Spleen (tissue), 11 donors: Measurements from ENCODE around the gene SFXN5. TPM values are rescaled to one million over a fixed set of nuclear protein-coding genes. Genes with fewer than 3 reads are reported as not detected.

ENCODE experiments used
- DNase-seq: peaks from one replicate; pipeline ENCODE4 v3.0.0-alpha.2; 2020
- H3K27ac ChIP-seq, 8 donors: fragments of 200-600 bp; sonication (generic) in 7 of 8; 1 replicate in 4 of 8; 2 replicates in 4 of 8; pipeline versions ENCODE4 v1.5.0 to v1.8.0; 2016 to 2021; ENCODE audit warnings: inconsistent platforms in 4 of 8, mild to moderate bottlenecking in 4 of 8, moderate library complexity in 1 of 8
- H3K27me3 ChIP-seq, 7 donors: fragments of 200-600 bp; sonication (generic) in 6 of 7; replicated peaks in 1 of 7; 1 replicate in 4 of 7; 2 replicates in 3 of 7; pipeline versions ENCODE4 v1.5.0 to v1.8.0; 2016 to 2021; ENCODE audit warnings: inconsistent platforms in 3 of 7, mild to moderate bottlenecking in 1 of 7
- H3K36me3 ChIP-seq, 6 donors: fragments of 200-600 bp; sonication (generic) in 5 of 6; 1 replicate in 4 of 6; 2 replicates in 2 of 6; pipeline versions ENCODE4 v1.5.0 to v1.8.0; 2016 to 2021; ENCODE audit warnings: inconsistent platforms in 2 of 6
- H3K4me1 ChIP-seq, 6 donors: fragments of 200-600 bp; sonication (generic) in 5 of 6; 1 replicate in 3 of 6; 2 replicates in 3 of 6; pipeline versions ENCODE4 v1.5.0 to v1.8.0; 2016 to 2021; ENCODE audit warnings: inconsistent platforms in 3 of 6
- H3K4me3 ChIP-seq, 8 donors: fragments of 200-600 bp; sonication (generic) in 7 of 8; 1 replicate in 4 of 8; 2 replicates in 4 of 8; pipeline versions ENCODE4 v1.5.0 to v1.8.0; 2016 to 2021; ENCODE audit warnings: inconsistent platforms in 4 of 8, mild to moderate bottlenecking in 4 of 8, moderate library complexity in 2 of 8
- H3K9me3 ChIP-seq, 8 donors: fragments of 200-600 bp; sonication (generic) in 7 of 8; 1 replicate in 4 of 8; 2 replicates in 4 of 8; pipeline versions ENCODE4 v1.5.0 to v1.8.0; 2016 to 2021; ENCODE audit warnings: inconsistent platforms in 4 of 8
- CTCF ChIP-seq, 11 experiments: fragments of 200-600 bp in 7 of 11; fragments of 450-650 bp in 4 of 11; sonication (generic) in 4 of 11; IDR thresholded peaks in 8 of 11; conservative IDR thresholded peaks in 3 of 11; 1 replicate in 7 of 11; 2 replicates in 4 of 11; pipeline versions ENCODE4 v1.4.0 to v1.8.0; 2016 to 2021; ENCODE audit warnings: antibody characterized with exemption in 11 of 11, inconsistent platforms in 4 of 11, mild to moderate bottlenecking in 1 of 11
- POLR2A ChIP-seq, 3 donors: fragments of 450-650 bp; IDR thresholded peaks; one replicate each; pipeline ENCODE4 v1.5.1; 2017; ENCODE audit warnings: antibody characterized with exemption in 3 of 3, mild to moderate bottlenecking in 1 of 3
- POLR2AphosphoS5 ChIP-seq, 3 donors: sonication (generic); formaldehyde crosslinking; IDR thresholded peaks; one replicate each; pipeline ENCODE4 v1.5.1; 2017; ENCODE audit warnings: antibody characterized with exemption in 3 of 3
- WGBS, 5 donors: extraction: QIAGEN DNeasy Blood & Tissue Kit in 3 of 5; methylation state at CpG; one replicate each; pipeline versions ENCODE4 v1.1.5 to v1.1.7; 2013 to 2018; 5-methylcytosine and 5-hydroxymethylcytosine counted together
- intact Hi-C: fragments of 100-400 bp; cut with DNase I; formaldehyde crosslinking; loops from one replicate; pipeline ENCODE4 v1.15.0; 2023; ENCODE audit warnings: low total_unique reads
- polyA plus RNA-seq, 3 donors: library from polyadenylated mRNA; stranded (reverse); fragments of 200-250 nt; gene quantifications; one replicate each; pipeline ENCODE4 v1.2.1, GENCODE V29; 2013
- total RNA-seq, 7 donors: library from RNA; depleted of rRNA in 3 of 7; stranded (reverse); fragments of >200 nt in 3 of 7; fragmentation: NEBNext Ultra II Directional in 4 of 7; extraction: Animal tissue kit (Norgen Biotek cat#: 25700) in 4 of 7; gene quantifications; one replicate each; pipeline versions ENCODE4 v1.1.0 to v1.2.1, GENCODE V29; 2016 to 2021
- donor health status: healthy with polysubstance abuse.
- donor health status: DM: no; HTN: no; CAD: no; lungs with moderate emphysema.
- donor health status: DM: no; HTN: no; CAD: no.
- donor health status: Bipolar disorder and iron deficiency.
- donor health status: healthy.
- donor health status: DM: no; HTN: no; CAD: no.
- donor health status: DM: yes; HTN: yes; CAD: no.

The SFXN5 gene
- total and polyA plus RNA-seq, 10 donors: 2.6 to 41.4 (median 22.9) TPM

GRCh38 chr2:73006969-73007710 lies 64.4 kb downstream of the SFXN5 start:
- no peak for DNase-seq
- TF ChIP-seq CTCF (IDR thresholded peaks at IDR 0.05 in 8 of 11, conservative IDR thresholded peaks at IDR 0.05 in 3 of 11): no peak
- no peak for TF ChIP-seq POLR2AphosphoS5 (IDR thresholded peaks at IDR 0.05)
- TF ChIP-seq POLR2A (IDR thresholded peaks at IDR 0.05): no peak
- H3K4me1 ChIP-seq: no peaks in the 10 kb centered on the region
- intact Hi-C loops: no loop called here
- H3K36me3 ChIP-seq: peaks cover 0 to 49% (median 5%) of the 10 kb centered on the region in 6 donors
- H3K9me3 ChIP-seq: peaks cover 0 to 8% (median 4%) of the 10 kb centered on the region in 8 donors
- 80 to 91% (median 87%) methylated on average over 14 of the region's 14 CpGs for WGBS, 5 donors
- H3K4me3 ChIP-seq: no peak overlapping the region
- H3K27me3 ChIP-seq: no peaks in the 10 kb centered on the region
- H3K27ac ChIP-seq: no peak overlapping the region

DNA sequence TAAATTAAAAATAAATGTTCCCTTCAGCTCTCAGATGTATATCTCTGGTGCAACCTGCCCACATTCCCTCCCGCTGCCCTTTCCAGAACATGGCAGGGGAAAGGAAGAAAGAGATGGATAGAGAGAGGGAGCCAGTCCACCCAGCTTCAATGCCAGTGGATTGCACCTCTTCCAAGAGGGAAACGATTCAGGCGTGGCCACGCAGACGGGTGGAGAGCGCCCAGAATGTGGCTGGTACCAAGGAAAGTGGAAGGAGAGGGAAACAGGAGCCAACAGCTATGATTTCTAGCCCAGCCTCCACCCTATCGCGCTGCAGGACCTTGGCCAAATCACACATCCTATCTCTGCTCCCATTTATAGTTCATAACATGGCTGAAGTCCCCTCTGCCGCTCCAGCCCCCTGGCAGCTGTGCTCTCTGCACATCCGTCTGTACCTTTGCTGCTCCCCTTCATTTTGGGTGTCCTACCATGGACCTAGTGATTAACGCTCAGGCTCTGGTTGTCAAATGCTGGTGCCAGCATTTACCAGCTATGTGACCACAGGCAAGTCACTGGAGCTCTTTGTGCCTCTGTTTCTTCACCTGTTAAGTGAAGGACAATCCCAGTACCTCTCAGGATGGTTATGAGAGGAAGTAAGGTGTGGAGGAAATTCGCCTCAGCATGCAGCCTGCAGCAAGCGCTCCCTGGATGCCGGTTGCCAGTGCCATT lies 66.5 kb downstream of the SFXN5 start:
- Histone ChIP-seq H3K4me3 (no peak overlapping the region), H3K27ac (no peak overlapping the region), H3K36me3 (peaks cover 0 to 62% (median 7%) of the 10 kb centered on the region in 6 donors), H3K4me1 (no peaks in the 10 kb centered on the region), H3K27me3 (no peaks in the 10 kb centered on the region), H3K9me3 (peaks cover 0 to under 1% (median under 1%) of the 10 kb centered on the region in 8 donors)
- intact Hi-C loops: no loop called here
- peak; percentile 53 for DNase-seq
- 87 to 96% (median 93%) methylated on average over 14 of the region's 14 CpGs for whole genome bisulfite sequencing, 5 donors
- no peak for TF ChIP-seq CTCF (IDR thresholded peaks at IDR 0.05 in 8 of 11, conservative IDR thresholded peaks at IDR 0.05 in 3 of 11)
- no peak for TF ChIP-seq POLR2A (IDR thresholded peaks at IDR 0.05)
- no peak for TF ChIP-seq POLR2AphosphoS5 (IDR thresholded peaks at IDR 0.05)

- no peaks in the 10 kb centered on the region for H3K27me3 ChIP-seq
- 87 to 93% (median 88%) methylated on average over 12 of the region's 12 CpGs for WGBS, 5 donors
- H3K4me3 ChIP-seq: no peak overlapping the region
- H3K36me3 ChIP-seq: peaks cover 0 to 62% (median 6%) of the 10 kb centered on the region in 6 donors
- no peaks in the 10 kb centered on the region for H3K9me3 ChIP-seq
- intact Hi-C loops: no loop called here
- TF ChIP-seq CTCF (IDR thresholded peaks at IDR 0.05 in 8 of 11, conservative IDR thresholded peaks at IDR 0.05 in 3 of 11): no peak
- TF ChIP-seq POLR2A (IDR thresholded peaks at IDR 0.05): no peak
- no peak for TF ChIP-seq POLR2AphosphoS5 (IDR thresholded peaks at IDR 0.05)
- H3K27ac ChIP-seq: no peak overlapping the region
- DNase-seq: peak; percentile 30
- no peaks in the 10 kb centered on the region for H3K4me1 ChIP-seq
Measured at GRCh38 chr2:73004466-73004865, 67.0 kb downstream of the SFXN5 start.

- Histone ChIP-seq H3K9me3 (no peaks in the 10 kb centered on the region), H3K27me3 (no peaks in the 10 kb centered on the region), H3K27ac (no peak overlapping the region), H3K4me1 (no peaks in the 10 kb centered on the region), H3K36me3 (peaks cover 0 to 62% (median 10%) of the 10 kb centered on the region in 6 donors), H3K4me3 (no peak overlapping the region)
- DNase-seq: peak; percentile 23
- intact Hi-C loops: no loop called here
- no peak for TF ChIP-seq POLR2A (IDR thresholded peaks at IDR 0.05)
- no peak for TF ChIP-seq CTCF (IDR thresholded peaks at IDR 0.05 in 8 of 11, conservative IDR thresholded peaks at IDR 0.05 in 3 of 11)
- no peak for TF ChIP-seq POLR2AphosphoS5 (IDR thresholded peaks at IDR 0.05)
- 89 to 96% (median 92%) methylated on average over 5 to 8 of the region's 8 CpGs for WGBS, 5 donors
Measured at GRCh38 chr2:73003027-73003426, 68.5 kb downstream of the SFXN5 start.
